ENCODE measurements around the gene GAB1. TPM values are rescaled to one million over a fixed set of nuclear protein-coding genes. Genes with fewer than 3 reads are reported as not detected.

The GAB1 gene
- total RNA-seq, 1 donor from 2014 or later = 64.8 TPM

DNA sequence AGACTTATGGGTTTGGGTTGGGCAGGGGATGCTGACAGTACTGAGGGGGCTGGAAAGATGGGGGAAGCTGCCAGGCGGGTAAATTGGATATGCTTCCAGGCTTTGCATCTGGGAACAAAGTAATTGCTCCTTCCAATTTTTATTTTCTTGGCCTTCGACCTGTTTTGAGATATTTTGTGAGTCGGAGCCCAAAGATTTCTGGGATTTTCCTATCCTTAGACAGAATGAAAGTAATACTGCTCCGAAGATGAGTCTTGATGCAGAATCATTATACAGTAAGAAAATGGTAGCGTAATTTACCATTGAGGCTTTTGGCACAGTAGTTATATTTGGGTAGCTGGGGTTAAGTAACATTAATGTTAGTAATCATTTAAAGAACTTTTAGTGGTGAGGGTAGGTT, 178.2 kb downstream of the GAB1 start:
- H3K36me3 ChIP-seq = peaks cover 28% of the 10 kb centered on the region
- DNase-seq (no peak), ATAC-seq (no peak)
- H3K9me3 ChIP-seq = no peaks in the 10 kb centered on the region
- intact Hi-C loops (cut with DNase I) = no loop called here
- peak overlapping the region; percentile 82 for H3K4me3 ChIP-seq
- TF ChIP-seq, protein P1, sequence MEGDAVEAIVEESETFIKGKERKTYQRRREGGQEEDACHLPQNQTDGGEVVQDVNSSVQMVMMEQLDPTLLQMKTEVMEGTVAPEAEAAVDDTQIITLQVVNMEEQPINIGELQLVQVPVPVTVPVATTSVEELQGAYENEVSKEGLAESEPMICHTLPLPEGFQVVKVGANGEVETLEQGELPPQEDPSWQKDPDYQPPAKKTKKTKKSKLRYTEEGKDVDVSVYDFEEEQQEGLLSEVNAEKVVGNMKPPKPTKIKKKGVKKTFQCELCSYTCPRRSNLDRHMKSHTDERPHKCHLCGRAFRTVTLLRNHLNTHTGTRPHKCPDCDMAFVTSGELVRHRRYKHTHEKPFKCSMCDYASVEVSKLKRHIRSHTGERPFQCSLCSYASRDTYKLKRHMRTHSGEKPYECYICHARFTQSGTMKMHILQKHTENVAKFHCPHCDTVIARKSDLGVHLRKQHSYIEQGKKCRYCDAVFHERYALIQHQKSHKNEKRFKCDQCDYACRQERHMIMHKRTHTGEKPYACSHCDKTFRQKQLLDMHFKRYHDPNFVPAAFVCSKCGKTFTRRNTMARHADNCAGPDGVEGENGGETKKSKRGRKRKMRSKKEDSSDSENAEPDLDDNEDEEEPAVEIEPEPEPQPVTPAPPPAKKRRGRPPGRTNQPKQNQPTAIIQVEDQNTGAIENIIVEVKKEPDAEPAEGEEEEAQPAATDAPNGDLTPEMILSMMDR (IDR thresholded peaks at IDR 0.05) = no peak
- peak overlapping the region; percentile 98 for H3K27ac ChIP-seq
- no peaks in the 10 kb centered on the region for H3K27me3 ChIP-seq
- peaks cover 33% of the 10 kb centered on the region for H3K4me1 ChIP-seq

DNA sequence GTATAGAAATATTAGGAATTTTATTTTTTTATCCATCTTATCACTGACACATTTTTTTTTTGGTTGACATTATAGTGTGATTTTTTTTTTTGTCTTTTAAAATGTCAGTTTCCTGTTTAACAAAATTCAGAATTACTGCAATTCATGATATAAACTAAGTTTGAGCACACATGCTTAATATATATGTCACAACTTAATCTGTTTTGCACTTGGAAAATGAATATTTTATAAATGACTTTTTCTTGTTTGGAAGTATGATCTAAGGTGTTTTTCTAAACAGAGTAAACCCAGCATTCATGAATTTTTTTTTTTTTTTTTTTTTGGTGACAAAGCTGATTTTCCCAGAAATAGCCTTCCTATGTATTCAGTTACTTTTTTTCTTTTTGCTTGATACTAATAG, 179.2 kb downstream of the GAB1 start:
- ATAC-seq = no peak
- Histone ChIP-seq H3K4me1 (peaks cover 34% of the 10 kb centered on the region), H3K9me3 (no peaks in the 10 kb centered on the region), H3K27ac (peak overlapping the region; percentile 24), H3K27me3 (no peaks in the 10 kb centered on the region), H3K4me3 (peak overlapping the region; percentile 82), H3K36me3 (peaks cover 37% of the 10 kb centered on the region)
- DNase-seq = no peak
- intact Hi-C loops (cut with DNase I) = no loop called here
- TF ChIP-seq, protein P1 (IDR thresholded peaks at IDR 0.05) = no peak

DNA sequence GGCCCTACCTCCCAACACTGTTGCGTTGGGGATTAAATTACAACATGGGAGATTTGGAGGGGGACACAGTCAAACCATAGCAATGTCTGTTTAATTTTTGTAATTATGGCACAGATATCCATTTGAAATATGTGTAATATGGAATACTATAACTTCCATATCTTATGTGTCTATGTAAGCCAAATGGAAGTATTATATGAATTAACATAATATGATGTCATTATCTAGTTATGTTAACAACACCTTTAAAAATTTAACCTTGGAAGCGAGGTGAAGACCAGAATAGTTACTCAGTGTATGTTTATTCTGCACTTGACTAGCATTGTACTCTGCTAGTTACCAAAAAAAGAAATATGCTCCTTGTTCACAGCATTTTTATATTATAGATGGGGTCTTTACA, 181.1 kb downstream of the GAB1 start:
- Histone ChIP-seq H3K36me3 (peaks cover 55% of the 10 kb centered on the region), H3K4me3 (peak overlapping the region; percentile 82), H3K27ac (no peak overlapping the region), H3K27me3 (no peaks in the 10 kb centered on the region), H3K4me1 (peaks cover 44% of the 10 kb centered on the region), H3K9me3 (no peaks in the 10 kb centered on the region)
- ATAC-seq (no peak), DNase-seq (no peak)
- intact Hi-C loops (cut with DNase I) = no loop called here
- TF ChIP-seq, protein P1 (IDR thresholded peaks at IDR 0.05) = no peak

Small RNA genes lying within 50 kb of the gene (microRNA-seq; reads per million reads assigned to microRNA genes)
- not detected for gene MIR3139 (ENCODE audit: borderline microRNAs expressed)

Other genes with a start within 250 kb of the GAB1 start
- 25.7 TPM for gene USP38, start 152.0 kb upstream of the GAB1 start, total RNA-seq
- 61.5 TPM for gene SMARCA5, start 176.8 kb downstream of the GAB1 start, total RNA-seq